ENCODE data around the gene EBP.
"Not testable (repeated sequence)": the region's sequence is repeated elsewhere in the genome, so short reads cannot be mapped to it uniquely, and the experiment has no call there.

The EBP gene

GRCh38 chrX:48493890-48494364, 27.7 kb upstream of the EBP start:
- no peak for DNase-seq (ENCODE audit: low spot score)

GRCh38 chrX:48496660-48497059, 24.9 kb upstream of the EBP start:
- DNase-seq (ENCODE audit: low spot score) = no peak

- DNase-seq (ENCODE audit: low spot score) = no peak
Measured at GRCh38 chrX:48497871-48498270, 23.7 kb upstream of the EBP start.

GRCh38 chrX:48498374-48498809, 23.2 kb upstream of the EBP start:
- peak; percentile 69 for DNase-seq (ENCODE audit: low spot score)

- DNase-seq (ENCODE audit: low spot score) = no peak
Measured at GRCh38 chrX:48504261-48504660, 17.3 kb upstream of the EBP start.

GRCh38 chrX:48505481-48505880, 16.1 kb upstream of the EBP start:
- no peak for DNase-seq (ENCODE audit: low spot score)

GRCh38 chrX:48507246-48507645, 14.4 kb upstream of the EBP start:
- no peak for DNase-seq (ENCODE audit: low spot score)

GRCh38 chrX:48508400-48509244, 13.0 kb upstream of the EBP start, which contains the start of gene PORCN:
TSS of gene PORCN (plus strand) at chrX:48508992. CDS start at chrX:48509821, 829 bp downstream.
- peak; percentile 28 for DNase-seq (ENCODE audit: low spot score)

- no peak for DNase-seq (ENCODE audit: low spot score)
Measured at GRCh38 chrX:48509245-48509590, 12.4 kb upstream of the EBP start.

GRCh38 chrX:48509619-48510018, 12.0 kb upstream of the EBP start:
- DNase-seq (ENCODE audit: low spot score) = no peak

GRCh38 chrX:48511560-48511959, 10.0 kb upstream of the EBP start:
- DNase-seq (ENCODE audit: low spot score) = no peak

- DNase-seq (ENCODE audit: low spot score) = no peak
Measured at GRCh38 chrX:48512371-48512935, 9.2 kb upstream of the EBP start.

- DNase-seq (ENCODE audit: low spot score) = no peak
Measured at GRCh38 chrX:48513670-48514069, 7.9 kb upstream of the EBP start.

GRCh38 chrX:48514126-48514806, 7.3 kb upstream of the EBP start:
- DNase-seq (ENCODE audit: low spot score) = no peak

- DNase-seq (ENCODE audit: low spot score) = no peak
Measured at GRCh38 chrX:48514868-48515460, 6.6 kb upstream of the EBP start.

- DNase-seq (ENCODE audit: low spot score) = no peak
Measured at GRCh38 chrX:48515842-48516241, 5.8 kb upstream of the EBP start.

- DNase-seq (ENCODE audit: low spot score) = no peak
Measured at GRCh38 chrX:48516285-48516684, 5.3 kb upstream of the EBP start.

GRCh38 chrX:48516987-48517386, 4.6 kb upstream of the EBP start:
- no peak for DNase-seq (ENCODE audit: low spot score)

GRCh38 chrX:48519481-48519880, 2.1 kb upstream of the EBP start:
- not testable (repeated sequence) for DNase-seq (ENCODE audit: low spot score)

GRCh38 chrX:48520455-48520854, 1.2 kb upstream of the EBP start:
- no peak for DNase-seq (ENCODE audit: low spot score)

GRCh38 chrX:48520976-48521352, 644 bp upstream of the EBP start:
- DNase-seq (ENCODE audit: low spot score) = no peak

- no peak for DNase-seq (ENCODE audit: low spot score)
Measured at GRCh38 chrX:48522291-48522690, 683 bp downstream of the EBP start.

- no peak for DNase-seq (ENCODE audit: low spot score)
Measured at GRCh38 chrX:48523682-48524081, 2.1 kb downstream of the EBP start.
